Measurements from ENCODE around the gene MAPT.

Gene MAPT

GRCh38 chr17:46028981-46029565, 134.7 kb downstream of the MAPT start:
- DNase-seq (ENCODE audit: low read depth in 2 of 2) = no peak

- DNase-seq (ENCODE audit: low read depth in 2 of 2) = no peak
Measured at GRCh38 chr17:46029627-46030026, 135.3 kb downstream of the MAPT start.

GRCh38 chr17:46030752-46031151, 136.4 kb downstream of the MAPT start:
- DNase-seq (ENCODE audit: low read depth in 2 of 2) = no peak

- no peak for DNase-seq (ENCODE audit: low read depth in 2 of 2)
Measured at GRCh38 chr17:46031440-46031839, 137.1 kb downstream of the MAPT start.

GRCh38 chr17:46031920-46032319, 137.6 kb downstream of the MAPT start:
- DNase-seq (ENCODE audit: low read depth in 2 of 2) = no peak

GRCh38 chr17:46032909-46033308, 138.6 kb downstream of the MAPT start:
- DNase-seq (ENCODE audit: low read depth in 2 of 2) = no peak

- no peak for DNase-seq (ENCODE audit: low read depth in 2 of 2)
Measured at GRCh38 chr17:46033392-46033791, 139.0 kb downstream of the MAPT start.

GRCh38 chr17:46035112-46035818, 140.9 kb downstream of the MAPT start:
- DNase-seq (ENCODE audit: low read depth in 2 of 2) = no peak

GRCh38 chr17:46036491-46036890, 142.1 kb downstream of the MAPT start:
- no peak for DNase-seq (ENCODE audit: low read depth in 2 of 2)

GRCh38 chr17:46037722-46038255, 143.4 kb downstream of the MAPT start:
- DNase-seq (ENCODE audit: low read depth in 2 of 2) = no peak

GRCh38 chr17:46038414-46038813, 144.1 kb downstream of the MAPT start:
- DNase-seq (ENCODE audit: low read depth in 2 of 2) = no peak

- no peak for DNase-seq (ENCODE audit: low read depth in 2 of 2)
Measured at GRCh38 chr17:46038937-46039336, 144.6 kb downstream of the MAPT start.

- DNase-seq (ENCODE audit: low read depth in 2 of 2) = no peak
Measured at GRCh38 chr17:46039592-46040186, 145.3 kb downstream of the MAPT start.

- DNase-seq (ENCODE audit: low read depth in 2 of 2) = no peak
Measured at GRCh38 chr17:46042246-46042645, 147.9 kb downstream of the MAPT start.

- no peak for DNase-seq (ENCODE audit: low read depth in 2 of 2)
Measured at GRCh38 chr17:46042925-46043324, 148.6 kb downstream of the MAPT start.

- no peak for DNase-seq (ENCODE audit: low read depth in 2 of 2)
Measured at GRCh38 chr17:46043606-46044005, 149.3 kb downstream of the MAPT start.

GRCh38 chr17:46044286-46044928, 150.1 kb downstream of the MAPT start:
- no peak for DNase-seq (ENCODE audit: low read depth in 2 of 2)

GRCh38 chr17:46044989-46045388, 150.6 kb downstream of the MAPT start:
- no peak for DNase-seq (ENCODE audit: low read depth in 2 of 2)

GRCh38 chr17:46045639-46046038, 151.3 kb downstream of the MAPT start:
- no peak for DNase-seq (ENCODE audit: low read depth in 2 of 2)

GRCh38 chr17:46046957-46047356, 152.6 kb downstream of the MAPT start:
- DNase-seq (ENCODE audit: low read depth in 2 of 2) = no peak

- DNase-seq (ENCODE audit: low read depth in 2 of 2) = no peak
Measured at GRCh38 chr17:46047398-46047797, 153.0 kb downstream of the MAPT start.

GRCh38 chr17:46047856-46048255, 153.5 kb downstream of the MAPT start:
- no peak for DNase-seq (ENCODE audit: low read depth in 2 of 2)

- no peak for DNase-seq (ENCODE audit: low read depth in 2 of 2)
Measured at GRCh38 chr17:46049656-46050055, 155.3 kb downstream of the MAPT start.

All from stimulated activated CD4-positive, alpha-beta T cell treated with anti-CD3 and anti-CD28 coated beads, Interleukin-15, amount 100 ng/mL, for 48 hours (primary cell).